AG04449 (cell line): ENCODE measurements around the gene STUM.
A peak's percentile ranks its signal among the peaks of the same experiment; 100 is the strongest.

ENCODE experiments used
- CTCF ChIA-PET: fragments of 350-600 bp; formaldehyde crosslinking; extraction: SDS; loops from one replicate; lab custom pipeline; 2021; ENCODE audit warnings: antibody characterized with exemption; lab: Yijun Ruan, JAX
- POLR2A ChIA-PET: fragments of 400-600, 350-600 bp; formaldehyde crosslinking; extraction: SDS; loops from one replicate; lab custom pipeline; 2020; ENCODE audit warnings: antibody characterized with exemption, inconsistent platforms; lab: Yijun Ruan, JAX
- DNase-seq: peaks from one replicate; pipeline ENCODE4 v3.0.0-alpha.2; 2010; ENCODE audit warnings: low read depth, low spot score
- H3K4me3 ChIP-seq: 2 replicates; pipeline ENCODE4 v1.5.1; 2011; ENCODE audit warnings: low read depth, mild to moderate bottlenecking, control low read depth, low read length
- CTCF ChIP-seq: IDR thresholded peaks from one replicate; pipeline ENCODE4 v1.5.1; 2011; ENCODE audit warnings: mild to moderate bottlenecking, moderate library complexity, low read length, control low read depth, inconsistent platforms; ENCODE audit not compliant: insufficient read depth; ENCODE audit errors: missing control alignments

Gene STUM

GRCh38 chr1:226625832-226626576, 77.4 kb downstream of the STUM start:
- ChIA-PET CTCF (interaction anchor here (0.5 to 21.4 kb wide), 29 partner anchors 9 to 938 kb away, joined by 3 to 424 read pairs (median 5); partner anchors contain the start of genes STUM and ZNF678), POLR2A (interaction anchor here (0.6 kb wide), 1 partner anchor 165 kb away, joined by 3 read pairs; no protein-coding TSS in a partner anchor)
- no peak overlapping the region for H3K4me3 ChIP-seq
- DNase-seq = no peak
- no peak for TF ChIP-seq CTCF

- peak; percentile 86 for TF ChIP-seq CTCF
- no peak overlapping the region for H3K4me3 ChIP-seq
- no peak for DNase-seq
- ChIA-PET CTCF (interaction anchor here (0.5 to 21.4 kb wide), 29 partner anchors 9 to 937 kb away, joined by 3 to 424 read pairs (median 5); partner anchors contain the start of genes STUM and ZNF678), POLR2A (interaction anchor here (0.6 kb wide), 1 partner anchor 165 kb away, joined by 3 read pairs; no protein-coding TSS in a partner anchor)
Observed at GRCh38 chr1:226626577-226626956, 78.0 kb downstream of the STUM start.

- no peak overlapping the region for H3K4me3 ChIP-seq
- CTCF ChIA-PET = interaction anchor here (1.0 to 21.4 kb wide), 17 partner anchors 8 to 805 kb away, joined by 3 to 424 read pairs (median 5); partner anchors contain the start of gene STUM
- no peak for TF ChIP-seq CTCF
- DNase-seq = no peak
- POLR2A ChIA-PET = no interaction called here
Observed at GRCh38 chr1:226627050-226627755, 78.6 kb downstream of the STUM start.

GRCh38 chr1:226627924-226628611, 79.5 kb downstream of the STUM start:
- no peak for DNase-seq
- no peak overlapping the region for H3K4me3 ChIP-seq
- CTCF ChIA-PET = interaction anchor here (0.9 to 21.4 kb wide), 4 partner anchors 9 to 810 kb away, joined by 3 to 424 read pairs (median 13); no protein-coding TSS in a partner anchor
- POLR2A ChIA-PET = no interaction called here
- TF ChIP-seq CTCF = no peak

- no peak for DNase-seq
- ChIA-PET CTCF (interaction anchor here (0.9 to 21.4 kb wide), 4 partner anchors 9 to 809 kb away, joined by 3 to 424 read pairs (median 13); no protein-coding TSS in a partner anchor), POLR2A (no interaction called here)
- no peak overlapping the region for H3K4me3 ChIP-seq
- TF ChIP-seq CTCF = no peak
Observed at GRCh38 chr1:226628612-226629155, 80.1 kb downstream of the STUM start.
